ENCODE measurements around the gene TMEM244. TPM values are rescaled to one million over a fixed set of nuclear protein-coding genes. Genes with fewer than 3 reads are reported as not detected.
A peak's percentile ranks its signal among the peaks of the same experiment; 100 is the strongest.

The TMEM244 gene
- total and polyA plus RNA-seq, 9 of the 15 experiments (the other 6 are each of a cell fraction or from before 2014, with no cell fraction given) = not detected

- TF ChIP-seq, protein P1, sequence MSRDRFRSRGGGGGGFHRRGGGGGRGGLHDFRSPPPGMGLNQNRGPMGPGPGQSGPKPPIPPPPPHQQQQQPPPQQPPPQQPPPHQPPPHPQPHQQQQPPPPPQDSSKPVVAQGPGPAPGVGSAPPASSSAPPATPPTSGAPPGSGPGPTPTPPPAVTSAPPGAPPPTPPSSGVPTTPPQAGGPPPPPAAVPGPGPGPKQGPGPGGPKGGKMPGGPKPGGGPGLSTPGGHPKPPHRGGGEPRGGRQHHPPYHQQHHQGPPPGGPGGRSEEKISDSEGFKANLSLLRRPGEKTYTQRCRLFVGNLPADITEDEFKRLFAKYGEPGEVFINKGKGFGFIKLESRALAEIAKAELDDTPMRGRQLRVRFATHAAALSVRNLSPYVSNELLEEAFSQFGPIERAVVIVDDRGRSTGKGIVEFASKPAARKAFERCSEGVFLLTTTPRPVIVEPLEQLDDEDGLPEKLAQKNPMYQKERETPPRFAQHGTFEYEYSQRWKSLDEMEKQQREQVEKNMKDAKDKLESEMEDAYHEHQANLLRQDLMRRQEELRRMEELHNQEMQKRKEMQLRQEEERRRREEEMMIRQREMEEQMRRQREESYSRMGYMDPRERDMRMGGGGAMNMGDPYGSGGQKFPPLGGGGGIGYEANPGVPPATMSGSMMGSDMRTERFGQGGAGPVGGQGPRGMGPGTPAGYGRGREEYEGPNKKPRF (IDR thresholded peaks at IDR 0.05; ENCODE audit: low read depth, low read length) = no peak
- TF ChIP-seq ZNF830 (CRISPR knock-in tag; IDR thresholded peaks at IDR 0.05) = no peak
- TF ChIP-seq ZSCAN29 (IDR thresholded peaks at IDR 0.05) = no peak
- TF ChIP-seq CTCFL (IDR thresholded peaks at IDR 0.05; ENCODE audit: borderline replicate concordance, insufficient read depth, low read depth, low read length, poor library complexity, severe bottlenecking) = no peak
- TF ChIP-seq PCBP2 (IDR thresholded peaks at IDR 0.05; ENCODE audit: low read depth, low read length, poor library complexity, severe bottlenecking) = no peak
- TF ChIP-seq ZBTB49 (CRISPR knock-in tag; IDR thresholded peaks at IDR 0.05; ENCODE audit: borderline replicate concordance) = no peak
- no peak for TF ChIP-seq ZFP30 (CRISPR knock-in tag; IDR thresholded peaks at IDR 0.05; ENCODE audit: borderline replicate concordance)
- TF ChIP-seq ZNF134 (CRISPR knock-in tag; conservative IDR thresholded peaks at IDR 0.05) = no peak
- TF ChIP-seq ZNF324 (CRISPR knock-in tag; IDR thresholded peaks at IDR 0.05) = no peak
- no peak for TF ChIP-seq MYBL2 (IDR thresholded peaks at IDR 0.05; ENCODE audit: low read depth)
- TF ChIP-seq MYBL2 (CRISPR knock-in tag; IDR thresholded peaks at IDR 0.05; ENCODE audit: borderline replicate concordance) = no peak
- no peak for TF ChIP-seq ZNF263 (CRISPR knock-in tag; IDR thresholded peaks at IDR 0.05; ENCODE audit: borderline replicate concordance)
- peak; percentile 55; the same call in 1 of the 2 replicates for TF ChIP-seq MTA1 (IDR thresholded peaks at IDR 0.05; ENCODE audit: borderline replicate concordance)
- TF ChIP-seq, protein P2, sequence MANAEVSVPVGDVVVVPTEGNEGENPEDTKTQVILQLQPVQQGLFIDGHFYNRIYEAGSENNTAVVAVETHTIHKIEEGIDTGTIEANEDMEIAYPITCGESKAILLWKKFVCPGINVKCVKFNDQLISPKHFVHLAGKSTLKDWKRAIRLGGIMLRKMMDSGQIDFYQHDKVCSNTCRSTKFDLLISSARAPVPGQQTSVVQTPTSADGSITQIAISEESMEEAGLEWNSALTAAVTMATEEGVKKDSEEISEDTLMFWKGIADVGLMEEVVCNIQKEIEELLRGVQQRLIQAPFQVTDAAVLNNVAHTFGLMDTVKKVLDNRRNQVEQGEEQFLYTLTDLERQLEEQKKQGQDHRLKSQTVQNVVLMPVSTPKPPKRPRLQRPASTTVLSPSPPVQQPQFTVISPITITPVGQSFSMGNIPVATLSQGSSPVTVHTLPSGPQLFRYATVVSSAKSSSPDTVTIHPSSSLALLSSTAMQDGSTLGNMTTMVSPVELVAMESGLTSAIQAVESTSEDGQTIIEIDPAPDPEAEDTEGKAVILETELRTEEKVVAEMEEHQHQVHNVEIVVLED (CRISPR knock-in tag; IDR thresholded peaks at IDR 0.05) = no peak
- no peak for TF ChIP-seq FOXA1 (IDR thresholded peaks at IDR 0.05; ENCODE audit: borderline replicate concordance)
- no peak for TF ChIP-seq ZFP36 (IDR thresholded peaks at IDR 0.05; ENCODE audit: low read depth, low read length, partially characterized antibody)
- no peak for TF ChIP-seq HDGF (IDR thresholded peaks at IDR 0.05)
- no peak; the same call in 1 of the 2 replicates for TF ChIP-seq GATAD2B (IDR thresholded peaks at IDR 0.05; ENCODE audit: borderline replicate concordance)
- TF ChIP-seq CREBBP (IDR thresholded peaks at IDR 0.05; ENCODE audit: low read depth, low read length) = no peak
Observed at GRCh38 chr6:129853996-129854711, 7.0 kb downstream of the TMEM244 start (continued).

Measured in K562 (cell line).